CD14-positive monocyte (primary cell): ENCODE results near the gene LTB4R. TPM values are rescaled to one million over a fixed set of nuclear protein-coding genes. Genes with fewer than 3 reads are reported as not detected.
A peak's percentile ranks its signal among the peaks of the same experiment; 100 is the strongest.

ENCODE experiments used
- DNase-seq, 3 donors: peaks; one replicate each; pipeline ENCODE4 v3.0.0-alpha.2; 2011 to 2022
- H2AFZ ChIP-seq: 2 replicates; pipeline ENCODE4 v1.6.0; 2012; ENCODE audit warnings: mild to moderate bottlenecking, low read depth, low read length, inconsistent platforms; ENCODE audit not compliant: insufficient read depth, poor library complexity, severe bottlenecking
- H3K27ac ChIP-seq, 2 donors: 1 replicate in 1 of 2; 2 replicates in 1 of 2; pipeline ENCODE4 v1.5.1; 2012 to 2013; ENCODE audit warnings: low read length in 2 of 2, control low read depth in 1 of 2, inconsistent platforms in 1 of 2, low read depth in 1 of 2, mild to moderate bottlenecking in 1 of 2
- H3K27me3 ChIP-seq, 2 donors: one replicate each; pipeline versions ENCODE4 v1.6.0 to v1.6.1; 2011 to 2013; ENCODE audit warnings: low read length in 2 of 2; ENCODE audit not compliant: control insufficient read depth in 2 of 2, insufficient read depth in 2 of 2
- H3K36me3 ChIP-seq, 2 donors: replicated peaks in 1 of 2; 1 replicate in 1 of 2; 2 replicates in 1 of 2; pipeline versions ENCODE4 v1.5.1 to v1.6.1; 2012 to 2013; ENCODE audit warnings: low read length in 2 of 2, control low read depth in 1 of 2, inconsistent platforms in 1 of 2, mild to moderate bottlenecking in 1 of 2; ENCODE audit not compliant: insufficient read depth in 2 of 2, control insufficient read depth in 1 of 2
- H3K4me1 ChIP-seq, 2 donors: 1 replicate in 1 of 2; 2 replicates in 1 of 2; pipeline versions ENCODE4 v1.5.1 to v1.6.1; 2012 to 2013; ENCODE audit warnings: low read length in 2 of 2, control low read depth in 1 of 2, inconsistent platforms in 1 of 2, mild to moderate bottlenecking in 1 of 2, moderate library complexity in 1 of 2; ENCODE audit not compliant: insufficient read depth in 2 of 2, control insufficient read depth in 1 of 2
- H3K4me2 ChIP-seq: replicated peaks from 2 replicates; pipeline ENCODE3; 2012; ENCODE audit warnings: low read length, moderate library complexity, mild to moderate bottlenecking; ENCODE audit not compliant: poor library complexity, severe bottlenecking; ENCODE audit errors: extremely low read depth
- H3K4me3 ChIP-seq, 3 experiments: fragments of 200-600 bp in 1 of 3; sonication (generic) in 1 of 3; replicated peaks in 1 of 3; 1 replicate in 2 of 3; 2 replicates in 1 of 3; pipeline ENCODE4 v1.5.1; 2011 to 2013; ENCODE audit warnings: low read length in 3 of 3, mild to moderate bottlenecking in 3 of 3, control low read depth in 2 of 3, low read depth in 2 of 3, inconsistent platforms in 1 of 3, moderate library complexity in 1 of 3
- H3K79me2 ChIP-seq: 2 replicates; pipeline ENCODE4 v1.6.0; 2012; ENCODE audit warnings: mild to moderate bottlenecking, control low read depth, inconsistent platforms, low read length, moderate library complexity; ENCODE audit not compliant: insufficient read depth
- H3K9ac ChIP-seq: 2 replicates; pipeline ENCODE4 v1.6.0; 2017; ENCODE audit warnings: low read length, mild to moderate bottlenecking; ENCODE audit not compliant: insufficient read depth, poor library complexity, severe bottlenecking
- H3K9me3 ChIP-seq, 2 donors: replicated peaks in 1 of 2; 1 replicate in 1 of 2; 2 replicates in 1 of 2; pipeline versions ENCODE4 v1.5.1 to v1.6.1; 2012 to 2013; ENCODE audit warnings: low read length in 2 of 2, control low read depth in 1 of 2; ENCODE audit not compliant: control insufficient read depth in 1 of 2, insufficient read depth in 1 of 2
- H4K20me1 ChIP-seq: 2 replicates; pipeline ENCODE4 v1.6.0; 2012; ENCODE audit warnings: mild to moderate bottlenecking, low read length, control low read depth, moderate library complexity; ENCODE audit not compliant: insufficient read depth
- H3K27ac Mint-ChIP-seq, 7 donors: one replicate each; pipeline ENCODE4 v1.8.0; 2020; ENCODE audit warnings: mild to moderate bottlenecking in 7 of 7, mixed read lengths in 7 of 7, moderate library complexity in 6 of 7, inconsistent platforms in 2 of 7
- H3K27me3 Mint-ChIP-seq, 3 donors: one replicate each; pipeline ENCODE4 v1.8.0; 2021 to 2022; ENCODE audit warnings: low read depth in 3 of 3, mild to moderate bottlenecking in 3 of 3, mixed read lengths in 3 of 3, moderate library complexity in 3 of 3, inconsistent platforms in 1 of 3
- H3K36me3 Mint-ChIP-seq, 2 donors: one replicate each; pipeline ENCODE4 v1.8.0; 2020; ENCODE audit warnings: mixed read lengths in 2 of 2, inconsistent platforms in 1 of 2, mild to moderate bottlenecking in 1 of 2
- H3K4me1 Mint-ChIP-seq: one replicate; pipeline ENCODE4 v1.8.0; 2020; ENCODE audit warnings: mild to moderate bottlenecking, mixed read lengths
- H3K4me3 Mint-ChIP-seq, 2 donors: one replicate each; pipeline ENCODE4 v1.8.0; 2020; ENCODE audit warnings: mild to moderate bottlenecking in 2 of 2, mixed read lengths in 2 of 2, moderate library complexity in 1 of 2
- H3K9me3 Mint-ChIP-seq, 7 donors: one replicate each; pipeline ENCODE4 v1.8.0; 2020 to 2022; ENCODE audit warnings: mixed read lengths in 7 of 7, mild to moderate bottlenecking in 6 of 7, moderate library complexity in 6 of 7, inconsistent platforms in 2 of 7
- WGBS: methylation state at CpG from one replicate; pipeline ENCODE4 v1.1.5; 2013; ENCODE audit warnings: missing lambda C conversion rate; ENCODE audit not compliant: insufficient coverage; 5-methylcytosine and 5-hydroxymethylcytosine counted together
- intact Hi-C, 2 donors: fragments of 100-400 bp; cut with micrococcal nuclease; formaldehyde crosslinking; loops; one replicate each; pipeline versions ENCODE4 v1.15.0 to v1.15.1; 2023
- polyA plus RNA-seq, 3 donors: library from polyadenylated mRNA; depleted of rRNA in 1 of 3; unstranded in 2 of 3; stranded (reverse) in 1 of 3; fragments of 300-500 nt in 2 of 3; fragments of >200 nt in 1 of 3; fragmentation: Illumina TruSeq in 2 of 3; gene quantifications; 1 replicate in 2 of 3; 2 replicates in 1 of 3; pipeline ENCODE4 v1.2.3, GENCODE V29; 2012 to 2021
- TF ChIP-seq, protein P1 (sequence below): fragments of 200-600 bp; IDR thresholded peaks from one replicate; pipeline ENCODE4 v1.8.0; 2022; ENCODE audit warnings: antibody characterized with exemption, mild to moderate bottlenecking

Gene LTB4R
- polyA plus RNA-seq, 3 donors = 51.5 to 98.5 (median 87.3) TPM

DNA sequence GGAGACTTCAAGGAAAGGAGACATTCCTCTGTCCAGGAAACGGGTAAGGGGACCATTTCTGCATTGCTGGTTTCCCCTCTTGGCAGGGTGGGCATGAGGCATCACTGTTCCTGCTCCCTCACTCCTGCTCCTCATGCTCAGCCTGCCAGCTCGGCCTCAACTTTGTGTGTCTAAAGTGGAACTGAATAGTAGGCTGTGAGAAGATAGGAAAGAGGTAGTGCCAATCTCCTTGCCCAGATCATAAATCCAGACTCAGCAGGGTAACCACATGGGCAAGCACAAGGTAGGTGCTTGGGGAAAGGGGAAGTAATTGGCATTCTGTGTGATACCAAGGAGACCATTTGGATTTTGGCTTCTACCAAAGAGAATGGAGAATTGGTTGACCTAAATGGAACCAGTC, 2.6 kb downstream of the LTB4R start:
- H3K4me2 ChIP-seq = peak overlapping the region; percentile 93
- intact Hi-C loops = loop anchor here in 1 of 2 donors (5.0 kb wide), 2 partner anchors 37 to 82 kb away; partner anchors contain the start of genes GMPR2 and NEDD8

DNA sequence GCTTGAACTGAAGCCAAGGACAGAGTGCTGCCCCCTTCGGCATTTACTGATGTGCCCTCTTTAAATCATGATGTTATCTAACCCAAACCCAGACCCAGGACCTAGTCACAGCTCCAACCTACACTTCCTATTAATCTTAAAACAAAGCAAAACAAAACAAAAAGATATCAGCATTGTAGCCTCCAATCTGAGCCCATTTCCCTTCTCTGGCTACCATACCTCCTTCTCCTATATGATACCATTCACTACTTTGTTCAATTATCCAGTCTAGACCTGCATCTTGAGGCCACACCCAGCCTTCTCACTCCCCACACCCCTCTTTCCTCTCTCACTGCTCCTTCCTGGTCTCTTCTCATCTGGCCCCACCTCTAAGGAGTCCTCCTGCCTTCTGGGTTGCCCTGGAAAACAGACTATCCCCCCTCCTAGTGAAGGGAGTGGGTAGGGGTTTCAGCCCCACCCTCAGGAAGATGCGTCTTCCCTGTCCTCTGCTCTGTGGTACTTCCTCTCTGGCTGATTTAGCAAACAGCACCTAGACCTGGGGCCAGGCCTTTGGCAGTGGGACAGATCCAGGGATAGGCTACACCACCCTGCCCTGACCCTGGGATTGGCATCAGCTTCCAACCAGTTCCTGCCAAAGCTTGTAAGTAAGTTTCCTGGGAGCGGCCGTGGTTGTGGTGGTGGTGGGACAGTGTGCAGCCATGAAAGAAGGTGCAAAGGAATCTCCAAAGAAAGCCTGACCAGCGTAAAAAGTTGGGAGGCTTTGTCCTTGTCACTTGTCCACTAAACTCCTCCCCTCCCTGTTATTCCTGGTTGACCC, 3.3 kb downstream of the LTB4R start:
- Mint-ChIP-seq H3K27ac (peak overlapping the region; percentile 95 to 99 (median 98)), H3K9me3 (peaks cover 0 to 2% (median 0%) of the 10 kb centered on the region in 7 donors), H3K36me3 (peaks cover 26 to 33% of the 10 kb centered on the region in 2 donors), H3K27me3 (peaks cover 0 to 3% (median 1%) of the 10 kb centered on the region in 3 donors), H3K4me3 (peak overlapping the region; percentile 81 to 95), H3K4me1 (peaks cover 86% of the 10 kb centered on the region)
- TF ChIP-seq, protein P1, sequence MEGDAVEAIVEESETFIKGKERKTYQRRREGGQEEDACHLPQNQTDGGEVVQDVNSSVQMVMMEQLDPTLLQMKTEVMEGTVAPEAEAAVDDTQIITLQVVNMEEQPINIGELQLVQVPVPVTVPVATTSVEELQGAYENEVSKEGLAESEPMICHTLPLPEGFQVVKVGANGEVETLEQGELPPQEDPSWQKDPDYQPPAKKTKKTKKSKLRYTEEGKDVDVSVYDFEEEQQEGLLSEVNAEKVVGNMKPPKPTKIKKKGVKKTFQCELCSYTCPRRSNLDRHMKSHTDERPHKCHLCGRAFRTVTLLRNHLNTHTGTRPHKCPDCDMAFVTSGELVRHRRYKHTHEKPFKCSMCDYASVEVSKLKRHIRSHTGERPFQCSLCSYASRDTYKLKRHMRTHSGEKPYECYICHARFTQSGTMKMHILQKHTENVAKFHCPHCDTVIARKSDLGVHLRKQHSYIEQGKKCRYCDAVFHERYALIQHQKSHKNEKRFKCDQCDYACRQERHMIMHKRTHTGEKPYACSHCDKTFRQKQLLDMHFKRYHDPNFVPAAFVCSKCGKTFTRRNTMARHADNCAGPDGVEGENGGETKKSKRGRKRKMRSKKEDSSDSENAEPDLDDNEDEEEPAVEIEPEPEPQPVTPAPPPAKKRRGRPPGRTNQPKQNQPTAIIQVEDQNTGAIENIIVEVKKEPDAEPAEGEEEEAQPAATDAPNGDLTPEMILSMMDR = no peak
- peaks cover 88 to 99% of the 10 kb centered on the region in 2 donors for H3K4me1 ChIP-seq
- peak overlapping the region; percentile 13 for H2AFZ ChIP-seq
- H4K20me1 ChIP-seq = peaks cover 28% of the 10 kb centered on the region
- H3K4me3 ChIP-seq = peak overlapping the region; percentile 24 to 84 (median 30)
- peaks cover 0 to 4% of the 10 kb centered on the region in 2 donors for H3K36me3 ChIP-seq
- no peaks in the 10 kb centered on the region for H3K9me3 ChIP-seq
- H3K9ac ChIP-seq = peak overlapping the region; percentile 39
- no peaks in the 10 kb centered on the region for H3K27me3 ChIP-seq
- WGBS = 0% methylated on average over 1 of the region's 5 CpGs
- DNase-seq = peak in 1 of 3 donors; percentile 37
- intact Hi-C loops = loop anchor here in 1 of 2 donors (5.0 kb wide), 2 partner anchors 37 to 82 kb away; partner anchors contain the start of genes GMPR2 and NEDD8
- peaks cover 56% of the 10 kb centered on the region for H3K79me2 ChIP-seq
- H3K4me2 ChIP-seq = peak overlapping the region; percentile 93
- H3K27ac ChIP-seq = peak overlapping the region; percentile 85 to 89

More for the DNA sequence above, 2.6 kb downstream of the LTB4R start:
- Histone ChIP-seq H3K4me3 (peak overlapping the region in 1 of 3 experiments; percentile 84), H4K20me1 (peaks cover 34% of the 10 kb centered on the region), H3K9me3 (no peaks in the 10 kb centered on the region), H3K79me2 (peaks cover 62% of the 10 kb centered on the region), H2AFZ (no peak overlapping the region), H3K27me3 (no peaks in the 10 kb centered on the region), H3K27ac (peak overlapping the region; percentile 85 to 89), H3K36me3 (peaks cover 0 to 8% of the 10 kb centered on the region in 2 donors), H3K4me1 (peaks cover 92 to 100% of the 10 kb centered on the region in 2 donors), H3K9ac (no peak overlapping the region)
- no CpG with 5 or more reads among the region's 2 CpGs for WGBS
- TF ChIP-seq, protein P1 = no peak
- Mint-ChIP-seq H3K4me3 (peak overlapping the region; percentile 81 to 95), H3K27ac (peak overlapping the region; percentile 95 to 99 (median 98)), H3K4me1 (peaks cover 86% of the 10 kb centered on the region), H3K9me3 (peaks cover 0 to 2% (median 0%) of the 10 kb centered on the region in 7 donors), H3K36me3 (peaks cover 32 to 39% of the 10 kb centered on the region in 2 donors), H3K27me3 (no peaks in the 10 kb centered on the region)
- DNase-seq = peak; percentile 51 to 69 (median 56)
